Fibroblast of peridontal ligament (primary cell): ENCODE results near the gene DAB1.
A peak's percentile ranks its signal among the peaks of the same experiment; 100 is the strongest.

Experiments
- DNase-seq: peaks from one replicate; pipeline ENCODE4 v3.0.0-alpha.2; 2010; ENCODE audit errors: extremely low read depth

Gene DAB1

DNA sequence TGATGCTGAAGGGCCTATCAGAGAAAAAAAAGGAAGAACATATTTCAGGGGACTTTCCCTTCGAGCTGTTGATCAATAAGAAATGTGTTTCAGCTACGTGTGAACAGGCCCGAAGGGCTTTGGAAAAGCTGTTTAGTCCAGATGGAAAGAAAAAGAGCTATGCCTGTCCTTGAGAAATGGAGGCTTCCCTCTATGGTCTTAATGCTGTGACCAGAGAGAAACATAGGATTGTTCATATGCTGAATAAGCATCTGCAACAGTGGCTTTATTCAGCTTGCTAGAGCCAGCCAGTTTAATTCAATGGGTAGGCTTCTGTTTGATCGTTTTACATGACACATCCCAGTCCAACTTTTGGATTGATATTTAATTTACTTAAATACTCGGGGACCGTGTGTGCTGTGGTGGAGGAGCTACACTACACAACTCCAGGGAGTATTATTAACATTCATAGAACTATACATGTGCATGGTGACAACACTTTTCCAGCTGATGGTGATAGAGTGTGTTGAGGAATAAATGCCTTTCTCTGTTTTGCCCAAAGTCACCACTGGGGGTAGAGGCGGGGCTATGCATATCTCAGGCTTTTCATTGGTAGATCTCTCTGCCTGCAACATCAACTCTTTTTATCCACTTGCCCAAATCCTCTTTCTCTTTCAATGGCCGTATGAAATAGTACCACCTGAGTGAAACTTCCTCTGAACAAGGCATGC, 351.3 kb downstream of the DAB1 start:
- no peak for DNase-seq

- DNase-seq: no peak
These were observed 356.0 kb downstream of the DAB1 start for GRCh38 chr1:57067863-57068262.

DNA sequence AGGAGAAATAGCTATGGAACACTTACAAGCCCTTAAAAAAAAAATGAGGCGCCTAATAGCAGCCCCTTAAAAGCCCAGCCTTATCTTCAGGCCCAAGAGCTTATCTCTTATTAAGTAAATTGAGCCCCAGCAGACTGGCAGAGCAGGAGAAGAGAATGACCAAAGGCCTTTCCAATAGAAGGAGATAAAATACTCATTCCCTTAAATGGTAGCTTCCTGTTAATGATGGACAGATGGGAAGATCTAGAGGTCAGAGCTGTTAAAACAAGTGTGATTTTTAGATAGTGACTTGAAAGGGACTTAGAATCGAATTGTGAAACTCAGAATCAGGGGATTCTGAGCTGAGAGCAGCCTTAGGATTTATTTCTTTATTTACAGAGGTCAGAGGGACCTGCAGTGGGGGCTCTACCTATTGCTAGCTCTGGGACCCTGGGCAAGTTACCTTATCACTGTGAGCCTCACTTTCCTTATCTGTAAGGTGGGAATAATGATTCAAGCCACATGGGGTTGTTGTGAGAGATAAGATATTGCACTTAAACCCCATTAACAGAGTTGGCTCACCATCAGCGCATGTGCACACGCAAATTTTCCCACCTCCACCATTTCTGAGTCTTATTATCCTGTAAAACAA, 356.8 kb downstream of the DAB1 start:
- no peak for DNase-seq

- no peak for DNase-seq
These were observed 358.4 kb downstream of the DAB1 start for GRCh38 chr1:57065442-57065841.

DNA sequence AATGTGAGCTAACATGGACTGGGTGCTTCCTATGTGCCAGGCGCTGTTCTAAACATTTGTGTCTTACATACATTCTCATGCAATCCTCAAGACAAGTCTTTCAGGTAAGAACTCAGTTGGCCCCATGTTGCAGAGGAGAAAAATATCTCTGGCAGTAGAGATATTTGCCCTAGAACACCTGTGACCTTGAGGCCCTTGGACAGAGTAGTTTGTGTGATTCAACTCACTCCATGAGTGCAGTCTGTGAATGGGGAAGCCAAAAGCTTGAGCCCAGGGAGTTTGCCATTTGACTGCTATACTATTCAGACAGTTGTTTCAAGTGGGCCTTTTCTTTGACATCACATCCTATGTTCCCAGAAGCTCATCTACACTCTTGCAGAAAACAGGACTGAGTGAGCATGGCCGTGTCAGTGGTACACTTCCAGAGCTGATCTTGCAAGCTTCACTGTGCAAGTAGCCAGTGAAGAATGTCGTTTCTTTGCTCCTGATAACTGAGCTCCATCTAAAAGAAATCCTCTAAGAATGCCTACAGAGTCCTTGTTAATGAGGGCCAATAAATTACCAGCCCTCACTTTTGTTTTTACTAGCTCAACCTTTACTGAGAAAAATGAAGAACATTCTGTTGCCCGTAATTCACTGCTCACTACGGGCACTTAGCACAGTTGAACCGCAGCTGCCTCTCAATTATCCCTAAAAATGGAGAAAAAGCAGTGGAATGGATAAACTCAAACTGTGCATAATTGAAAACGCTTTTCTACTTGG, 359.3 kb downstream of the DAB1 start:
- no peak for DNase-seq

DNA sequence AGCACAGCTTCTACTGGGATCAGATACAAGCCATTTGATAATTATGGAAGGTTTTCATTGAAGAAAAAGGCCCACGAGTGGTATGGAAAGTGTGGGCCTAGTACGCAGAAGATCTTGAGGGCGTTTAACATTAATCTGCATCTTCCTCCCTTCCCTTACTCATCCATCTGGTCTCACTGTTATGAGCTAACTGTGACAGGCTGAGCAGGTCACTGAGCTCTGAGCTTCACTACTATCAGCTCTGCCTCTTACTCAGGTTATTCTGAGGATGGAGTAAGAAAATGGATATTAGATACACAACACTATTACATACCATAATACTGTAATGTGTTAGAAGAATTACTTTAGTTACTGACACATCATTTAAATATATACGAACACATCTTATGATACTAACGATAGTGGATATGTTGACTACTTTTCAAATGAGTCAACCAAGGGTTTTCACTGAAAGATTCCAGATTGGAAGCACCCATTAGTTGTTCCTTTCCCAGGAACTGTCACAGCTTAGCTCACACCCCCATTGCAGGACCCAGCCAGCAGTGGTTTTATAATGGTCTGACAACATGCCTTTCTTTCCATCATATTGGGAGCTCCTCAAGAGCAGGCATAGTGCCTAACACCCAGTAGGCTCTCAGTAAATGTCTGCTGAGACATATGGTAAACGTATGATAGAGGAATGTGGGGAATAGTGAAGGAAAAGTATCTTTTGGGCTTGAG, 360.3 kb downstream of the DAB1 start:
- no peak for DNase-seq

- DNase-seq: peak; percentile 48
These were observed 362.5 kb downstream of the DAB1 start for GRCh38 chr1:57061369-57061768.

DNA sequence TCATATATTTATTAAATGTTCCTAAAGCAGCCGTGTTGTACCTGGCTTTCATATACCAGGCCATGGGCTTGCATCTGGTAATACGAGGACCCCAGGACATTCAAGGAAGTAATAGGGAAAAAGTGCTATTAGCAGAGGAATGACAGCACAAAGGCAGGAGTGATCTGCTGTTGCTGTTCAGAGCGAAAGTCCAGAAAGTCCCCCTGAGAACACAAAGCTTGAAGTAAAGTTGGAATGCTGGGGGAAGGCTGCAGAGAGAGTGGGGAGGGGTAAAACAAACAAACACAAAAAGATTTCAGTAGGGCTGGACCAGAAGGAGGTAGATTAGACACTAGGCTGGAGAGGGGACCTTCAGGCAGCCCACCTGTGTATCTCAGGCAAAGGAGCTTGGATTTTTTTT, 363.4 kb downstream of the DAB1 start:
- DNase-seq: no peak

DNA sequence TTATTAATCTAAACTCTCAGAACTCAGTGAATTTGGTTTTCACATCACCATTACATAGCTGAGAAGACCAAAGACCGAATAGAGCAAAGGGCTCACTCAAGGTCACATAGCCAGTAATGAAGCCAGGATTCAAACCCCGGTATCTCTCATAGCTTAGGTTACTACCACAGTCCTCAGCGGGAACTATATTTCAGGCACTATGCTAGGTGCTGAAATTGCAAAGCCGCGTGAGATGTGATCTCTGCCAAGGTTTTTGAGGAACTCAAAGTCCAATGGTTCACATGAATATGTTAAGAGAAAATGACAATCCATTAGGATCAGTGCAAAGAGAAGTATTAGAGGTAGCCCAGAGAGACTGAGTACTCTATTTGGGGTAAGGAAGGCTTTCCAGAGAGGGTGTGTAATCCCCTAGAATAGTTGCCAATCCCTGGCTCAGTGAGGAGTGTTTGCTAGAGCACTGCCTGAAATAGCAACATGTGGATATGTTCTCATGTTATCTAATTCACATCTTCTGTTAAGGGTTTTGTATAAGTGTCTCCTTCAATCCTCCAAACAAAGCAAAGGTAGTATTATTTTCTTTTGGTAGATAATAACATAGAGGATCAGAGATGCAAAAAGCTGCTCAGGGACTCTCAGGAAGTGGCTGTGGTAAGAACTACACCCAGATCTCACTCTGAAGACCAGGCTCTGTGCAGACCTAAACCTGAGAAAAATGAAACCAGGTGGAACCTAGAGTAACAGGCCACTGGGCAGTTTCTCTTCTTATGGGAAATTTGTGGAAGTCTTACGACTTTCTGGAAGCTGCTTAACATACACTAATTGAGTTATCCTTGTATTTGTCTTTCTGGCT, 365.0 kb downstream of the DAB1 start:
- DNase-seq: no peak

GRCh38 chr1:57048856-57049255, 375.0 kb downstream of the DAB1 start:
- no peak for DNase-seq

GRCh38 chr1:57046462-57046861, 377.4 kb downstream of the DAB1 start:
- no peak for DNase-seq

DNA sequence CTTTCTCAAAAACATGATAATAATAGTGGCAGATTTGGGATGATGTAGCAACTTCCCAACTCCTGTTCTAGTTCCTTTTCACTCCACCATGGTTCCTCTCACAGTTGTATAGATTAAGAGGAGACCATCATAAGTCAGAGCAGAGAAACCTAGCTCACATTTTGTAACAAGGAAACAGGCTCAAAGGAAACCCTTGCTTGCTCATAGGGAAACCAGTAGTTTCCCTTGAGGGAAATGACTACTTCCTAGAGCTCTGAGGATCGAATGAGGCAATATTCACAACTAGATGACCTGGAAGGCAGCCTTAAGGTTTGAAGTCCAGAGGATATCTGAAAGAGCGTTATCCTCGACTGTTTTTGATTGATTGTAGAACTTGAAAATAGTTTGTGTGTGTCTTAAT, 382.0 kb downstream of the DAB1 start:
- no peak for DNase-seq

DNA sequence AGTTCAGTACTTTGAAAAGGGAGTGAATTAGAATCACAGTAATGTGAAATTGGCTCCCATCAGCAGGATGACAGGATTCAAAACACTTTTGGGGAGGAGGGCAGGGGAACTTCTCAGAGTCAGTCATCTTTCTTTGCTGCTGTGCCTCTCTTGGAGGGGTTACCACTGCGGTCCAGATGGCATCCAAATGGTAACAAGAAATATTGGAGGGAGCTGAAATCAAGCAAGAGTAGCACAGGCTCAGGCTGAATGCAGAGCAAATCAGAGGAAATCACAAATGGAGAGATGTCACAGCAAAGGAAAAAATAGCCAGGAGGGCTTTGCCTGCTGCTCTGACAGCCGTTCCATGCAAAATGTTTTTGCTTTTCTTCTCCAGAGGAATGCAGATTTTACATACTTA, 383.0 kb downstream of the DAB1 start:
- DNase-seq: no peak

- DNase-seq: no peak
These were observed 386.9 kb downstream of the DAB1 start for GRCh38 chr1:57036641-57037579.

- DNase-seq: no peak
These were observed 389.1 kb downstream of the DAB1 start for GRCh38 chr1:57034713-57035112.

GRCh38 chr1:57033222-57034001, 390.4 kb downstream of the DAB1 start:
- DNase-seq: no peak

GRCh38 chr1:57026624-57027354, 397.1 kb downstream of the DAB1 start:
- DNase-seq: no peak

GRCh38 chr1:57024855-57025254, 399.0 kb downstream of the DAB1 start:
- no peak for DNase-seq

DNA sequence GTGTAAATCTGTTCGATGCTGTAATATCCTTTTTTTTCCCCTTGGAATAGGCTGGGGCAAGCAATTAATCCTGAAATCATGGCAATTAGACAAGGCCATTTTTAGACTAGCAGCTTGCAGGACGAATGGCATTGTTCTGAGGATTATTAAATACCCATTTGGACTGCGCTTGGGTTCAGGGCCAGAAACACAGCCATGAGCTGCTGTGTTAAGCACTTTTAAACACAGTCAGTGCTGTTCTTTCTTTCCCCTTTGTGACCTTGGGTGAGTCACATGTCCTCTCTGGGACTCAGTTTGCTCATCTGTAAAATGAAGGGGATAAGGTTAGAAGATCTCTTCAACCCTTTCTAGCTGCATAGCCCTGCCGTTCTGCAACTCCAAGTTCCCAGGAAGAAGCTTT, 399.4 kb downstream of the DAB1 start:
- DNase-seq: no peak
